Endometrial microvascular endothelial cells (primary cell): ENCODE results near the gene FYN. TPM values are rescaled to one million over a fixed set of nuclear protein-coding genes. Genes with fewer than 3 reads are reported as not detected.
"Not testable (repeated sequence)": the region's sequence is repeated elsewhere in the genome, so short reads cannot be mapped to it uniquely, and the experiment has no call there.

Experiments
- in situ Hi-C: cut with HindIII; loops from 2 replicates; pipeline ENCODE4 v1.10.0; 2017; ENCODE audit warnings: low sequenced_read_pairs, low pct_unique_long_range_greater_than_20kb; ENCODE audit errors: inconsistent ontology term
- total RNA-seq: library from RNA; depleted of rRNA; stranded (reverse); fragments of >200 nt; gene quantifications from one replicate; pipeline ENCODE4 v1.2.3, GENCODE V29; 2015; ENCODE audit errors: inconsistent ontology term

FYN gene
- total RNA-seq, 1 donor from 2014 or later, result 117 TPM

GRCh38 chr6:111838749-111839484 lies 34.3 kb downstream of the FYN start:
- in situ Hi-C loops, result no loop called here

GRCh38 chr6:111837641-111838500 lies 35.4 kb downstream of the FYN start:
- in situ Hi-C loops, result no loop called here

GRCh38 chr6:111837007-111837406 lies 36.2 kb downstream of the FYN start:
- in situ Hi-C loops, result no loop called here

GRCh38 chr6:111835807-111836206 lies 37.4 kb downstream of the FYN start:
- in situ Hi-C loops, result no loop called here

GRCh38 chr6:111835398-111835797 lies 37.9 kb downstream of the FYN start:
- in situ Hi-C loops, result not testable (repeated sequence)

GRCh38 chr6:111834356-111834755 lies 38.9 kb downstream of the FYN start:
- in situ Hi-C loops, result no loop called here

GRCh38 chr6:111832833-111833418 lies 40.3 kb downstream of the FYN start:
- in situ Hi-C loops, result no loop called here

GRCh38 chr6:111831408-111831807 lies 41.8 kb downstream of the FYN start:
- in situ Hi-C loops, result no loop called here

- in situ Hi-C loops, result no loop called here
These were observed 43.3 kb downstream of the FYN start for GRCh38 chr6:111829998-111830397.

- in situ Hi-C loops, result no loop called here
These were observed 43.7 kb downstream of the FYN start for GRCh38 chr6:111829581-111829980.

- in situ Hi-C loops, result no loop called here
These were observed 44.4 kb downstream of the FYN start for GRCh38 chr6:111828809-111829208.

GRCh38 chr6:111825439-111826086 lies 47.7 kb downstream of the FYN start:
- in situ Hi-C loops, result no loop called here

GRCh38 chr6:111824608-111825337 lies 48.5 kb downstream of the FYN start:
- in situ Hi-C loops, result no loop called here

- in situ Hi-C loops, result no loop called here
These were observed 49.2 kb downstream of the FYN start for GRCh38 chr6:111823831-111824607.

GRCh38 chr6:111823012-111823411 lies 50.2 kb downstream of the FYN start:
- in situ Hi-C loops, result no loop called here

GRCh38 chr6:111819458-111819857 lies 53.8 kb downstream of the FYN start:
- in situ Hi-C loops, result no loop called here

- in situ Hi-C loops, result no loop called here
These were observed 54.6 kb downstream of the FYN start for GRCh38 chr6:111818539-111819226.
